Type B pancreatic cell (in vitro differentiated cells): Measurements from ENCODE around the gene DNAH14. TPM values are rescaled to one million over a fixed set of nuclear protein-coding genes. Genes with fewer than 3 reads are reported as not detected.

ENCODE experiments used
- DNase-seq: peaks from one replicate; pipeline ENCODE4 v3.0.0; 2021; ENCODE audit warnings: mixed read lengths; ENCODE audit not compliant: unreplicated experiment; ENCODE audit errors: extremely low spot score
- H3K27ac Mint-ChIP-seq: 2 replicates; pipeline ENCODE4 v1.8.0; 2021; ENCODE audit warnings: mild to moderate bottlenecking, mixed read lengths
- H3K27me3 Mint-ChIP-seq: 2 replicates; pipeline ENCODE4 v1.8.0; 2021; ENCODE audit warnings: mixed read lengths
- H3K36me3 Mint-ChIP-seq: 2 replicates; pipeline ENCODE4 v1.8.0; 2021; ENCODE audit warnings: mixed read lengths
- H3K4me1 Mint-ChIP-seq: one replicate; pipeline ENCODE4 v1.8.0; 2021; ENCODE audit warnings: mixed read lengths; ENCODE audit not compliant: unreplicated experiment
- H3K4me3 Mint-ChIP-seq: 2 replicates; pipeline ENCODE4 v1.8.0; 2021; ENCODE audit warnings: mild to moderate bottlenecking, mixed read lengths
- H3K9me3 Mint-ChIP-seq: 2 replicates; pipeline ENCODE4 v1.8.0; 2021; ENCODE audit warnings: mixed read lengths
- total RNA-seq: library from RNA; stranded (reverse); gene quantifications from 2 replicates; pipeline ENCODE4 v1.2.1, GENCODE V29; 2021; ENCODE audit warnings: low replicate concordance
- TF ChIP-seq, protein P1 (sequence below): fragments of 200-600 bp; sonication (generic); conservative IDR thresholded peaks from 2 replicates; pipeline ENCODE4 v1.5.0; 2021; ENCODE audit warnings: antibody characterized with exemption, mild to moderate bottlenecking

Gene DNAH14
- total RNA-seq, 1 donor from 2014 or later: 42.1 TPM

DNA sequence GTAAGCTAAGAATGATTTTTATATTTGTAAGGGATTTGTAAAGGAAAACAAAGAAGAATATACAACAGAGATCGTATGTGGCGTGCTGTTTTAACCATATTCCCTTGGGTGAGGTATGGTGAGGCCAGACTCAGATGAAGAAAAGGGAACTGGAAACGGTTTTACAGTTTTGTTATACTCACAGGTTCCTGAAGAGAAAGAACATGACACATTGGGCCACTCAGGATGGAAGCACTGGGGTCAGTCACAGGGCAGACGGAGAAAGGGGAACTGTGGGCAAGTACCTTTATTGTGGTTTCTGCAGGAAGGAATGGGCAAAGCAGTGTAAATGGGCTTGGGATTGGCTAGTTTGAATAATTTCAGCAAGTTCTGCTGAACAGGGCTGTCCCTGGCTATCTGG lies 321.0 kb downstream of the DNAH14 start:
- no peak overlapping the region for H3K4me3 Mint-ChIP-seq
- H3K27ac Mint-ChIP-seq: no peak overlapping the region
- no peak for DNase-seq
- H3K36me3 Mint-ChIP-seq: no peaks in the 10 kb centered on the region
- no peaks in the 10 kb centered on the region for H3K4me1 Mint-ChIP-seq
- TF ChIP-seq, protein P1, sequence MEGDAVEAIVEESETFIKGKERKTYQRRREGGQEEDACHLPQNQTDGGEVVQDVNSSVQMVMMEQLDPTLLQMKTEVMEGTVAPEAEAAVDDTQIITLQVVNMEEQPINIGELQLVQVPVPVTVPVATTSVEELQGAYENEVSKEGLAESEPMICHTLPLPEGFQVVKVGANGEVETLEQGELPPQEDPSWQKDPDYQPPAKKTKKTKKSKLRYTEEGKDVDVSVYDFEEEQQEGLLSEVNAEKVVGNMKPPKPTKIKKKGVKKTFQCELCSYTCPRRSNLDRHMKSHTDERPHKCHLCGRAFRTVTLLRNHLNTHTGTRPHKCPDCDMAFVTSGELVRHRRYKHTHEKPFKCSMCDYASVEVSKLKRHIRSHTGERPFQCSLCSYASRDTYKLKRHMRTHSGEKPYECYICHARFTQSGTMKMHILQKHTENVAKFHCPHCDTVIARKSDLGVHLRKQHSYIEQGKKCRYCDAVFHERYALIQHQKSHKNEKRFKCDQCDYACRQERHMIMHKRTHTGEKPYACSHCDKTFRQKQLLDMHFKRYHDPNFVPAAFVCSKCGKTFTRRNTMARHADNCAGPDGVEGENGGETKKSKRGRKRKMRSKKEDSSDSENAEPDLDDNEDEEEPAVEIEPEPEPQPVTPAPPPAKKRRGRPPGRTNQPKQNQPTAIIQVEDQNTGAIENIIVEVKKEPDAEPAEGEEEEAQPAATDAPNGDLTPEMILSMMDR: no peak
- H3K9me3 Mint-ChIP-seq: no peaks in the 10 kb centered on the region
- H3K27me3 Mint-ChIP-seq: no peaks in the 10 kb centered on the region

DNA sequence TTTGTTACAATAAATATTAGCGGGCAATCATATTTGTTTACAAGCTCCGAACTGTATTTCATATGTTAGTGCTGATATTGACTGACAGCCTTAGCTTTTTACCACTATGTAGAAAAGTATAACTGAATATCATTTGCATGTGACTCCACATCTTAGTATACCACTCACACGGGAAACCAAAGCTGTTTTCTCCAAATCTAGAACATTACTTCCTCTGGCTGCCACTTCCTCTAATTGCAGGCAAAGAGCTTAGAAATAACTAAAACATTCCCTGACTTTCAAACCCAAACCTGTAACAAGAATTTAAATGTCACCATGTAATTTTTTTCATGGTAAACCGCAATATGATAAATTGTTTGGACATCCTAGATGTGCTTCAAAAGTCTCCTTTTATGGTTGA lies 323.7 kb downstream of the DNAH14 start:
- H3K9me3 Mint-ChIP-seq: no peaks in the 10 kb centered on the region
- no peak overlapping the region for H3K4me3 Mint-ChIP-seq
- no peaks in the 10 kb centered on the region for H3K36me3 Mint-ChIP-seq
- no peaks in the 10 kb centered on the region for H3K4me1 Mint-ChIP-seq
- no peaks in the 10 kb centered on the region for H3K27me3 Mint-ChIP-seq
- TF ChIP-seq, protein P1: no peak
- H3K27ac Mint-ChIP-seq: no peak overlapping the region
- no peak for DNase-seq

DNA sequence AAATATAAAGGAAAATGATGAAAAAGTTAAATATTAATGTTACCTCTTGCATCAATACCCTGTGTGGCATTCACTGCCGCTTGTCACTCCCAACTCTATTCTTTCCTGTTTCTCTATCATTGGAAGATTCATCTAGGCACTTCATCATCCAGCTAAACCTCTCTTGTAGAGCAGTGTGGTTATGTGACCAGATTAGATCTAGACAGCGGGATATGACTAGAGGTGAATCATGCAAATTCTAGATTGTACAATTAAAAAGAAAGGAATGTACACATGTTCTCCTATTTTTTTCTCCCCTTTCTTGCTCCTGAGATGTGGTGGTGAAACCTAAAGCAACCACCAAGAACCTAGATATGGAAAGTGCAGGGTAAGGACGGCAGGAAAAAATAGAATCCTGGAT lies 324.3 kb downstream of the DNAH14 start:
- Mint-ChIP-seq H3K4me3 (no peak overlapping the region), H3K36me3 (no peaks in the 10 kb centered on the region)
- TF ChIP-seq, protein P1: no peak

DNA sequence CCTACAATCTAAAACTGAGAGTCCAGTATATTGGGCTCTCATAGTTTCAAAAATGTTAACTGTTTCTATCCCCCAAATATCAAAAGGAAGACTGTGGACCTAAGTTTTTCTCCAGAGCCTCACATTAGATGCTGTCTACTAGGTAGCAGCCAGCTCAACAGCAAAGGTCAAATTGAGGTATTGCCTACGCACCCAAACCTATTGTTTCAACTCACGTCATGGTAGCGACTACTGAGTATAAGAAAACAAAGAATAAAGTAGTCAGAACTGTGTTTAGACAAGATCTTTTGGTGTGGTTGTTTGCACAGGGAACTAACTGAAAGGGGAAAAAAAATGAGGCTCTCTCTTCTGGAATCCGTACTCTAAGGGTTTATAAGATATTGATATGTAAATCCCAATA lies 325.2 kb downstream of the DNAH14 start:
- TF ChIP-seq, protein P1: no peak
- H3K36me3 Mint-ChIP-seq: no peaks in the 10 kb centered on the region

More for the DNA sequence above, 324.3 kb downstream of the DNAH14 start:
- Mint-ChIP-seq H3K4me1 (no peaks in the 10 kb centered on the region), H3K27me3 (no peaks in the 10 kb centered on the region), H3K27ac (no peak overlapping the region), H3K9me3 (no peaks in the 10 kb centered on the region)
- DNase-seq: no peak

DNA sequence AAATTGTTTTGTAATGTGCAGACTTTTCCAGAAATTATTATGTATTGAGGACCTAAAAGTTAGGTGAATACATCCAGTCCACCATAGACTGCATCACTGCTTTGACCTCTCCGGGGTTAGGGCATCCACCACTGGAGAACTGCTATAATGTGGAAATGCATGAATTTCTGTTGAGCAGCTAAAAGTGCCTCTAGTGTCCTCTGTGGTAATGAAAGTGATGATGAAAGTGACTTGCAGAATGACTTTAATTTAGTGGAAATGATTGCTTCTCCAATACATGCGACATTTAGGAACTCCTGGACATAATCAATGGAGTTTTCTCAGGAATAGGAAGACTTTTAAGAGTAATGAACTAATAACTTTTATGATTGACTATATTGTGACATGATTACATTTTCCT lies 327.6 kb downstream of the DNAH14 start:
- Mint-ChIP-seq H3K36me3 (no peaks in the 10 kb centered on the region), H3K9me3 (no peaks in the 10 kb centered on the region), H3K27me3 (no peaks in the 10 kb centered on the region), H3K4me3 (no peak overlapping the region), H3K27ac (no peak overlapping the region), H3K4me1 (no peaks in the 10 kb centered on the region)
- TF ChIP-seq, protein P1: no peak
- DNase-seq: no peak

More for the DNA sequence above, 325.2 kb downstream of the DNAH14 start:
- no peak for DNase-seq
- H3K4me1 Mint-ChIP-seq: no peaks in the 10 kb centered on the region
- no peak overlapping the region for H3K4me3 Mint-ChIP-seq
- H3K27me3 Mint-ChIP-seq: no peaks in the 10 kb centered on the region
- no peaks in the 10 kb centered on the region for H3K9me3 Mint-ChIP-seq
- H3K27ac Mint-ChIP-seq: no peak overlapping the region

DNA sequence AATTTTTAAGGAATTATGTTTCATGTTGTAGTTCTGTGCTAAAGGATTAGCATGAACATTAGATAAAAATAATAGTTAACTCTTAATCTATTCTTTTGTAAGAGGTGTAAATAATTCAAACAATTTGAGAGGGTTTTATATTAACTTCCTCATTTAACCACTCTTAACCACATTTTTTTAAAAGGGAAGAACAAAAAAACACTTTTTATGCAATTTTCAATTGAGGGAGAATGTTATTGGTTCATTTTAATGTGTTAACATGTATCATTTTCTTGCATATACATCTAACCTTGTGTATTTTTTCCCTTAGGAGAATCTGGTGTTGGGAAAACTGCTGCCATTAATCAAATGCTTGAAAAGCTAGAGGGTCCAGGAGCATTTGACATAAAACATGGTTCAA lies 329.3 kb downstream of the DNAH14 start:
- DNase-seq: no peak
- Mint-ChIP-seq H3K4me3 (no peak overlapping the region), H3K27ac (no peak overlapping the region), H3K4me1 (no peaks in the 10 kb centered on the region), H3K36me3 (no peaks in the 10 kb centered on the region), H3K27me3 (no peaks in the 10 kb centered on the region), H3K9me3 (no peaks in the 10 kb centered on the region)
- TF ChIP-seq, protein P1: no peak
